Measurements from ENCODE around the gene NPLOC4. TPM values are rescaled to one million over a fixed set of nuclear protein-coding genes. Genes with fewer than 3 reads are reported as not detected.

Gene NPLOC4
- total RNA-seq, 2 experiments from 2014 or later: 84.6 to 89.0 TPM

GRCh38 chr17:81542431-81543338 is 94.2 kb downstream of the NPLOC4 start:
- POLR2A ChIA-PET: interaction anchor here (2.2 kb wide), 1 partner anchor 9 kb away, joined by 6 read pairs; the partner anchor contains the start of gene FAAP100
- CTCF ChIA-PET: no interaction called here
- Mint-ChIP-seq H3K9me3 (no peaks in the 10 kb centered on the region), H3K36me3 (ENCODE audit: low read depth) (peaks cover 8% of the 10 kb centered on the region), H3K4me1 (no peaks in the 10 kb centered on the region), H3K4me3 (no peak overlapping the region), H3K27me3 (no peaks in the 10 kb centered on the region), H3K27ac (no peak overlapping the region)
- DNase-seq: no peak

- CTCF ChIA-PET: no interaction called here
- Mint-ChIP-seq H3K4me3 (no peak overlapping the region), H3K27ac (no peak overlapping the region), H3K9me3 (no peaks in the 10 kb centered on the region), H3K27me3 (peaks cover 4% of the 10 kb centered on the region), H3K36me3 (ENCODE audit: low read depth) (peaks cover 4% of the 10 kb centered on the region), H3K4me1 (no peaks in the 10 kb centered on the region)
- POLR2A ChIA-PET: no interaction called here
- DNase-seq: no peak
These were observed 95.8 kb downstream of the NPLOC4 start for GRCh38 chr17:81541123-81541522.

GRCh38 chr17:81540676-81541027 is 96.3 kb downstream of the NPLOC4 start:
- H3K36me3 Mint-ChIP-seq (ENCODE audit: low read depth): peaks cover 2% of the 10 kb centered on the region

GRCh38 chr17:81539961-81540675 is 96.8 kb downstream of the NPLOC4 start:
- Mint-ChIP-seq H3K4me3 (no peak overlapping the region), H3K27ac (no peak overlapping the region), H3K36me3 (ENCODE audit: low read depth) (peaks cover under 1% of the 10 kb centered on the region), H3K27me3 (peaks cover 9% of the 10 kb centered on the region), H3K4me1 (no peaks in the 10 kb centered on the region), H3K9me3 (no peaks in the 10 kb centered on the region)
- ChIA-PET CTCF (no interaction called here), POLR2A (no interaction called here)
- DNase-seq: no peak

More at GRCh38 chr17:81540676-81541027, 96.3 kb downstream of the NPLOC4 start:
- no peak overlapping the region for H3K27ac Mint-ChIP-seq
- ChIA-PET POLR2A (no interaction called here), CTCF (no interaction called here)
- no peaks in the 10 kb centered on the region for H3K9me3 Mint-ChIP-seq
- DNase-seq: no peak
- H3K27me3 Mint-ChIP-seq: peaks cover 9% of the 10 kb centered on the region
- H3K4me3 Mint-ChIP-seq: no peak overlapping the region
- H3K4me1 Mint-ChIP-seq: no peaks in the 10 kb centered on the region

- no peak for DNase-seq
- Mint-ChIP-seq H3K27me3 (peaks cover 9% of the 10 kb centered on the region), H3K36me3 (ENCODE audit: low read depth) (no peaks in the 10 kb centered on the region), H3K4me3 (no peak overlapping the region), H3K9me3 (no peaks in the 10 kb centered on the region), H3K4me1 (no peaks in the 10 kb centered on the region), H3K27ac (no peak overlapping the region)
- POLR2A ChIA-PET: interaction anchor here (1.5 kb wide), 1 partner anchor 9 kb away, joined by 4 read pairs; no protein-coding TSS in a partner anchor
- CTCF ChIA-PET: no interaction called here
These were observed 97.4 kb downstream of the NPLOC4 start for GRCh38 chr17:81539571-81539900.

GRCh38 chr17:81538651-81539570 is 98.0 kb downstream of the NPLOC4 start:
- H3K27me3 Mint-ChIP-seq: peaks cover 10% of the 10 kb centered on the region
- no peaks in the 10 kb centered on the region for H3K4me1 Mint-ChIP-seq
- no peak for DNase-seq
- no peak overlapping the region for H3K27ac Mint-ChIP-seq
- no peaks in the 10 kb centered on the region for H3K9me3 Mint-ChIP-seq
- CTCF ChIA-PET: interaction anchor here (1.4 kb wide), 1 partner anchor 13 kb away, joined by 4 read pairs; the partner anchor contains the start of gene FAAP100
- POLR2A ChIA-PET: interaction anchor here (0.5 to 1.5 kb wide), 5 partner anchors 9 to 26 kb away, joined by 3 to 4 read pairs (median 3); partner anchors contain the start of gene ACTG1
- H3K36me3 Mint-ChIP-seq (ENCODE audit: low read depth): no peaks in the 10 kb centered on the region
- H3K4me3 Mint-ChIP-seq: no peak overlapping the region

GRCh38 chr17:81537856-81538555 is 98.9 kb downstream of the NPLOC4 start:
- no peaks in the 10 kb centered on the region for H3K4me1 Mint-ChIP-seq
- peaks cover 10% of the 10 kb centered on the region for H3K27me3 Mint-ChIP-seq
- no peak overlapping the region for H3K27ac Mint-ChIP-seq
- ChIA-PET CTCF (interaction anchor here (1.4 kb wide), 1 partner anchor 14 kb away, joined by 4 read pairs; the partner anchor contains the start of gene FAAP100), POLR2A (interaction anchor here (0.5 to 1.5 kb wide), 5 partner anchors 8 to 25 kb away, joined by 3 to 4 read pairs (median 3); partner anchors contain the start of gene ACTG1)
- no peaks in the 10 kb centered on the region for H3K36me3 Mint-ChIP-seq (ENCODE audit: low read depth)
- DNase-seq: no peak
- H3K9me3 Mint-ChIP-seq: no peaks in the 10 kb centered on the region
- no peak overlapping the region for H3K4me3 Mint-ChIP-seq

GRCh38 chr17:81537343-81537855 is 99.5 kb downstream of the NPLOC4 start:
- H3K27me3 Mint-ChIP-seq: peaks cover 10% of the 10 kb centered on the region
- ChIA-PET POLR2A (interaction anchor here (1.1 kb wide), 1 partner anchor 14 kb away, joined by 3 read pairs; no protein-coding TSS in a partner anchor), CTCF (no interaction called here)
- H3K4me1 Mint-ChIP-seq: no peaks in the 10 kb centered on the region
- H3K4me3 Mint-ChIP-seq: no peak overlapping the region
- no peak overlapping the region for H3K27ac Mint-ChIP-seq
- no peak for DNase-seq
- no peaks in the 10 kb centered on the region for H3K9me3 Mint-ChIP-seq
- H3K36me3 Mint-ChIP-seq (ENCODE audit: low read depth): no peaks in the 10 kb centered on the region

- no peak overlapping the region for H3K4me3 Mint-ChIP-seq
- H3K27ac Mint-ChIP-seq: no peak overlapping the region
- DNase-seq: no peak
- no peaks in the 10 kb centered on the region for H3K36me3 Mint-ChIP-seq (ENCODE audit: low read depth)
- H3K9me3 Mint-ChIP-seq: no peaks in the 10 kb centered on the region
- no peaks in the 10 kb centered on the region for H3K4me1 Mint-ChIP-seq
- H3K27me3 Mint-ChIP-seq: peaks cover 10% of the 10 kb centered on the region
- CTCF ChIA-PET: no interaction called here
- POLR2A ChIA-PET: interaction anchor here (0.9 kb wide), 1 partner anchor 19 kb away, joined by 3 read pairs; no protein-coding TSS in a partner anchor
These were observed 100.3 kb downstream of the NPLOC4 start for GRCh38 chr17:81536299-81537290.

GRCh38 chr17:81535480-81536298 is 101.2 kb downstream of the NPLOC4 start:
- H3K4me1 Mint-ChIP-seq: no peaks in the 10 kb centered on the region
- no peak for DNase-seq
- H3K9me3 Mint-ChIP-seq: no peaks in the 10 kb centered on the region
- no peak overlapping the region for H3K4me3 Mint-ChIP-seq
- no peak overlapping the region for H3K27ac Mint-ChIP-seq
- CTCF ChIA-PET: no interaction called here
- peaks cover 10% of the 10 kb centered on the region for H3K27me3 Mint-ChIP-seq
- POLR2A ChIA-PET: interaction anchor here (0.9 kb wide), 1 partner anchor 18 kb away, joined by 3 read pairs; no protein-coding TSS in a partner anchor
- no peaks in the 10 kb centered on the region for H3K36me3 Mint-ChIP-seq (ENCODE audit: low read depth)

GRCh38 chr17:81535007-81535328 is 101.9 kb downstream of the NPLOC4 start:
- Mint-ChIP-seq H3K36me3 (ENCODE audit: low read depth) (no peaks in the 10 kb centered on the region), H3K4me1 (no peaks in the 10 kb centered on the region), H3K27ac (no peak overlapping the region), H3K9me3 (no peaks in the 10 kb centered on the region), H3K27me3 (peaks cover 10% of the 10 kb centered on the region), H3K4me3 (no peak overlapping the region)
- no peak for DNase-seq
- POLR2A ChIA-PET: no interaction called here
- CTCF ChIA-PET: no interaction called here
